ENCODE results near the gene HOXD8.

The HOXD8 gene

DNA sequence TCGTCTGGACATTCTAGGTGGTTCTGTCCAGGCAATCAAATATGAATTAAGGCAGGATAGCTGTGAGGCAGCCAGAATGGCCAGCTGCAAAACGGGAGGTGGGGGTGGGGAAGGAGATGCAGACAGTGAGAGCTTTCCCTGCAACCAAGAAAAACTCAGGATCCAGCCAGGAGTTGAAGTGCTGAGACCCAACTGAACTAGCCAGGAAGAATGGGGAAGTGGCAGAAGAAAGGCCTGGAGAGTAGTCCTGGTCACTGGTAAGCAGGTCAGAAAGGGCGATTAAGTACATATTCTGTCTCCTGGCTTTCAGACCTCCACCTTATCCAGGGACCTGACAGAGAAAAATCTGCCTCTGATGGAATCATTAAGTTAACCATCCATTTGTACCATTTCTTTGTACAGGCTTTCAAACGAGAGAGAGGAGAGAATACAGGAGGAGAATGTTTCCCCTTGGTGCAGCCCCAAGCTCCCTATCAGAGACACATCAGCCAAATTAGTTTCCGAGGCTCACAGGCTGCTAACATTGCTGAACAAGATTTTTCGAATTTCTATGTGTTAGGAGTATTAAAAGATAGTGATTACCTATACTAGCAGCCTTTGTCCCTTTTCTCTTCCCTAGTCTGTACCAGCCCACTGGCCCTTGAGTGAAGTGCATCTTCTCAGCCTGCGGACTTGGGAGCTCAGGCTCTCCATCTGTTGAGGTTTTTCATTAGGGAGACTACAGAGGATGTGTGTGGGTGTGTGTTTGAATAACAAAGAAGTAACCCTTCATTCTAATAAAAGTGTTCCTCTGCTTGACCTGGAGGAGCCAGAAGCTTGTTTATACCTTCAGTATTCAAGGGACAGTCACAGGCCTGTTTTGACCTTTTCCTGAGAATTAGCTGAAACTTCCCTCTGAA is 46.5 kb downstream of the HOXD8 start:
- no peak for DNase-seq

DNA sequence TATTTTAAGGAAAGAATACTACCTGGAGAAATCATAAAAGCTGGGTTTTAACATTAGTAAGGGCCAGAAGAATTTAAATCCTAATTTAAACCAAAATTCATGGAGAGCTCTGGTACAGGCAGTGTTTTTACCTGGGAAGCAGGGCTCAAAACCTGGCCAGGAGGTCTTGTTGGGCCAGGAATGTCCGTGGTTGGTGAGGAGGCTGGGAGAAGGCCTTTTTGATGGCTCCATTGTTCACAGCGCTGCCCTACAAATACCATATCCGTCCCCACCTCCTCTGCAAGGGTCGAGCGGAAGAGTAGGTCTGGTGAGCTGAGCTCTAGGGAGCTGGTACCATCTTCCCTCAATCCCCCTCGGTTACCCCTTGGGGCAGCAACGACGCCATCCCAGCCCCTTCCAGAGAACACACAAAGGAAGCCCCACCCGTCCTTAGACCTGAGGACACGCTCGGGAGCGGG is 48.1 kb downstream of the HOXD8 start:
- DNase-seq: no peak

DNA sequence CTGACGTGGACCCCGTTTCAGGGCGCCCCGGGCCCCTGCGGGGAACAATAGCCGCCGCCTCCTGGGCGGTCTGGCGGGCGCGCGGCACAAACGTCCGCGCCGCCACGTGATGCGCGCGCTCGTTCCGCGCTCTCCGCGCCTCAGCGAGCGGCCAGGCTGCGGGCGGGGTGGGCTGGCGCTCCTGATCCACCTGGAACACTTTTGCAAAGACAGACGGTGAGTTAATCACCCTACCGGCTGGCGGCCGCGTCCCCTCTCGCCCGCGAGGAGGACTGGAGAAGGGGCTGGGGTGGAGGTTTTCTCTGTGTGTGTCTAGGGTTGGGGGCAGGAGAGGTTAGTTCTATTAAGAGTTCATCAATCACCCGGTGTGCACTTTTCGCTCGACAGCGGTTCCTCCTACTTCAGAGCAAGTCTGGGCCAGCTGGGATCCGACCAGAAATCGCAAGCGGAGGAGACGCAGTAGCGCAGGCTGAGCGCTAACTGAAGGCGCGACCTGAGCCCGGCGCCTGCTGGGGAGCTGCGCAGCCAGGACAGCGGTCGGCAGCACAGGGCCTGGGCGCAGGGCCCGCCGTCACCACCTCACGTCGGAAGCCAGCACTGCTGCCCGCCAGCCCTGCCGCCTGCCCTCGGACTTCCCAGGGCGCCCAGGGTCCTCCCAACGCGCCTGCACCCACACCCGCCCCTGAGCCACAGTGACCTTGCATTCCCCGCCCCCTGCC is 48.7 kb downstream of the HOXD8 start:
- DNase-seq: no peak

DNA sequence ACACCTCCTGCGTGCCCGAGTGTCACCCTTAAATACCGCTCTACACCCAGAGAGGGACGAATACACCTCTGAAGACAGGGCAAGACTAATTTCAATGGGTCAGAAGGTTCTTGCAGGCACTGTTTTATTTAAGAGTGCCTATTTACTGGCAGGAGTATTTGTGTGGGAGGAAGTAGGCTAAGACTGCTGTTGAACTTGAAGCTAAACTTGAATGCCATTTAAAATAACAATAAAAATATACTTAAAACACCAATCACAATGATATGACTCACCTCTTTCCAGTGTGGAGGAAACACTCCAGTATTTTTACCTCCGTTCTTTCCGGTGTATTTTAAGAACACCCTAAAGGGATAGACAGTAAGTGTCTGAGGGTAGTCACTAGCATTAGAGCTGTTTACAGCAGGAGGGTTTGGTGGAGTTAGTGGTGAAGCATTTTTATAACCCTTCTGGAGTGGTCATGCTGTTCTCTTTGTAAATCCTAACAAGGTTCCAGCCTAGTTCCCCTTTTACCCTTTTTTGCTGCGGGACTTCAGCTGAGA is 49.3 kb downstream of the HOXD8 start:
- DNase-seq: no peak

DNA sequence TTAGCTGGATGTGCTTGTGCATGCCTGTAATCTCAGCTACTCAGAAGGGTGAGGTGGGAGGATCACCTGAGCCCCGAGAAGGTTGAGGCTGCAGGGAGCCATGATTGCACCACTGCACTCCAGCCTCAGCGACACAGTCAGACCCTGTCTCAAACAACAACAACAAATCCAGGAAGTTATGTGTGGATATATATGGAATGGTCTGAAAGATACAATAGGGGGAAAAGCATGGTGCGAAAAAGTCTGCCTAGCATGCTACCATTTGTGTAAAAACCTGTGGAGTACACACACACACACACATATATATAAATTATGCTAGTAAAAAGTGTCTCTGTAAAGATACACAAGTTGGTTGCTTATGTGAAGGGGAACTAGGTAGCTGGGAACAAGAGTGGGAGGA is 52.0 kb downstream of the HOXD8 start:
- no peak for DNase-seq
